Left ventricle myocardium inferior (tissue), 1 donor: Measurements from ENCODE around the gene LARP1. TPM values are rescaled to one million over a fixed set of nuclear protein-coding genes. Genes with fewer than 3 reads are reported as not detected.

Experiments used
- DNase-seq: peaks from one replicate; pipeline ENCODE4 v3.0.0-alpha.2; 2020
- H3K27ac ChIP-seq: fragments of 200-600 bp; replicated peaks from 2 replicates; pipeline ENCODE4 v1.8.0; 2021
- H3K27me3 ChIP-seq: fragments of 200-600 bp; 2 replicates; pipeline ENCODE4 v1.8.0; 2021; ENCODE audit warnings: low read depth
- H3K36me3 ChIP-seq: fragments of 200-600 bp; 2 replicates; pipeline ENCODE4 v1.8.0; 2021
- H3K4me1 ChIP-seq: fragments of 200-600 bp; 2 replicates; pipeline ENCODE4 v1.8.0; 2021
- H3K4me3 ChIP-seq: fragments of 200-600 bp; 2 replicates; pipeline ENCODE4 v1.8.0; 2021; ENCODE audit warnings: mild to moderate bottlenecking, moderate library complexity
- H3K9me3 ChIP-seq: fragments of 200-600 bp; replicated peaks from 2 replicates; pipeline ENCODE4 v1.8.0; 2021
- intact Hi-C: fragments of 100-400 bp; cut with micrococcal nuclease; formaldehyde crosslinking; loops from one replicate; pipeline ENCODE4 v1.11.0; 2022
- total RNA-seq: library from RNA; stranded (reverse); fragmentation: NEBNext Ultra II Directional; extraction: Animal tissue kit (Norgen Biotek cat#: 25700); gene quantifications from one replicate; pipeline ENCODE4 v1.2.1, GENCODE V29; 2021
- TF ChIP-seq, protein P1 (sequence below): fragments of 200-600 bp; IDR thresholded peaks from 2 replicates; pipeline ENCODE4 v1.8.0; 2021; ENCODE audit warnings: antibody characterized with exemption, mild to moderate bottlenecking, borderline replicate concordance
- donor health status: DM: no; HTN: yes; CAD: no; lungs with severe emphysema.

LARP1 gene
- total RNA-seq, 1 donor from 2014 or later = 148 TPM

- intact Hi-C loops = loop anchor here (5.0 kb wide), 1 partner anchor 160 kb away; no protein-coding TSS in a partner anchor
- Histone ChIP-seq H3K9me3 (no peaks in the 10 kb centered on the region), H3K36me3 (peaks cover 93% of the 10 kb centered on the region), H3K4me1 (peaks cover 22% of the 10 kb centered on the region), H3K27me3 (no peaks in the 10 kb centered on the region), H3K27ac (peak overlapping the region; percentile 5), H3K4me3 (no peak overlapping the region)
- peak; percentile 44 for DNase-seq
- TF ChIP-seq, protein P1, sequence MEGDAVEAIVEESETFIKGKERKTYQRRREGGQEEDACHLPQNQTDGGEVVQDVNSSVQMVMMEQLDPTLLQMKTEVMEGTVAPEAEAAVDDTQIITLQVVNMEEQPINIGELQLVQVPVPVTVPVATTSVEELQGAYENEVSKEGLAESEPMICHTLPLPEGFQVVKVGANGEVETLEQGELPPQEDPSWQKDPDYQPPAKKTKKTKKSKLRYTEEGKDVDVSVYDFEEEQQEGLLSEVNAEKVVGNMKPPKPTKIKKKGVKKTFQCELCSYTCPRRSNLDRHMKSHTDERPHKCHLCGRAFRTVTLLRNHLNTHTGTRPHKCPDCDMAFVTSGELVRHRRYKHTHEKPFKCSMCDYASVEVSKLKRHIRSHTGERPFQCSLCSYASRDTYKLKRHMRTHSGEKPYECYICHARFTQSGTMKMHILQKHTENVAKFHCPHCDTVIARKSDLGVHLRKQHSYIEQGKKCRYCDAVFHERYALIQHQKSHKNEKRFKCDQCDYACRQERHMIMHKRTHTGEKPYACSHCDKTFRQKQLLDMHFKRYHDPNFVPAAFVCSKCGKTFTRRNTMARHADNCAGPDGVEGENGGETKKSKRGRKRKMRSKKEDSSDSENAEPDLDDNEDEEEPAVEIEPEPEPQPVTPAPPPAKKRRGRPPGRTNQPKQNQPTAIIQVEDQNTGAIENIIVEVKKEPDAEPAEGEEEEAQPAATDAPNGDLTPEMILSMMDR = peak; percentile 95
Measured at GRCh38 chr5:154811653-154812465, 56.7 kb downstream of the LARP1 start.

- DNase-seq = no peak
- H3K4me1 ChIP-seq = peaks cover 31% of the 10 kb centered on the region
- no peak overlapping the region for H3K4me3 ChIP-seq
- H3K36me3 ChIP-seq = peaks cover 93% of the 10 kb centered on the region
- intact Hi-C loops = loop anchor here (5.0 kb wide), 1 partner anchor 161 kb away; no protein-coding TSS in a partner anchor
- no peak overlapping the region for H3K27ac ChIP-seq
- no peaks in the 10 kb centered on the region for H3K9me3 ChIP-seq
- no peaks in the 10 kb centered on the region for H3K27me3 ChIP-seq
- TF ChIP-seq, protein P1 = no peak
Measured at GRCh38 chr5:154813158-154813557, 58.0 kb downstream of the LARP1 start.

DNA sequence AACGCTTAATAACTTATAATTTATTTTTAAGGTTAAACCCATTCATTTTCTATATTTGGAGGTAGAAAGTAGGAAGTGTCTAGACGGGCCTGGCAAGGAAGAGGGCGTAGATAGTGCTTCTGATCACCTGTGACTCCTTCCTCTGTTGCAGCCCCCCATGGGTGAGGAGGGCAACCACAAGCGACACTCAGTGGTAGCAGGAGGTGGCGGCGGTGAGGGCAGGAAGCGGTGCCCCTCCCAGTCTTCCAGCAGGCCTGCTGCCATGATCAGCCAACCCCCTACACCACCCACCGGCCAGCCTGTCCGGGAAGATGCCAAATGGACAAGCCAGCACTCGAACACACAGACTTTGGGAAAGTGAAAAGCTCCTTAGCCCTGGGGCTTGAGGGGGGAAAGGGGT, 58.6 kb downstream of the LARP1 start:
- H3K9me3 ChIP-seq = no peaks in the 10 kb centered on the region
- H3K4me1 ChIP-seq = peaks cover 37% of the 10 kb centered on the region
- no peaks in the 10 kb centered on the region for H3K27me3 ChIP-seq
- intact Hi-C loops = loop anchor here (5.0 kb wide), 1 partner anchor 161 kb away; no protein-coding TSS in a partner anchor
- TF ChIP-seq, protein P1 = no peak
- H3K27ac ChIP-seq = no peak overlapping the region
- H3K4me3 ChIP-seq = no peak overlapping the region
- no peak for DNase-seq
- H3K36me3 ChIP-seq = peaks cover 89% of the 10 kb centered on the region

DNA sequence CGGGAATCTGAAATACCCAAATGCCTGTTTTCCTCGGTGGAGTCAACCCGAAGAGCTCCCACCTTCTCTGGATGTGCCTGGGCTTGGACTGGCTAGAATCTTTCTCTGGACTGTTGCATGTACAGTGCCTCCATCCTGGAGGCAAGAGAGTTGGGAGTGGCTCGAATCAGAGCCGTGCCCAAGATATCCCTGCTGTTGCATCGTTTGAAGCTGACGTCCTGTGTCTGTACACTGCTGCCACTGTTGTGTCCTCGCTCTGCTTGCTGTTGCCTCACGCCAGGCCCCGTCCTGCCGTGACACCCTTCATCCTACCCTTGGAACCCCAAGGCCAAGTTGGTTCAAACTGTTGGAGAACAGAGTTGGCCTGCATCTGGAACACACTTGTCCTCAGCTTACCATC, 59.8 kb downstream of the LARP1 start:
- intact Hi-C loops = no loop called here
- TF ChIP-seq, protein P1 = no peak
- Histone ChIP-seq H3K9me3 (no peaks in the 10 kb centered on the region), H3K27ac (no peak overlapping the region), H3K36me3 (peaks cover 85% of the 10 kb centered on the region), H3K4me3 (no peak overlapping the region), H3K4me1 (peaks cover 45% of the 10 kb centered on the region), H3K27me3 (no peaks in the 10 kb centered on the region)
- no peak for DNase-seq

GRCh38 chr5:154815684-154816247, 60.6 kb downstream of the LARP1 start:
- intact Hi-C loops = no loop called here
- H3K27ac ChIP-seq = peak overlapping the region; percentile 53
- no peaks in the 10 kb centered on the region for H3K9me3 ChIP-seq
- DNase-seq = no peak
- H3K4me3 ChIP-seq = no peak overlapping the region
- H3K36me3 ChIP-seq = peaks cover 85% of the 10 kb centered on the region
- H3K27me3 ChIP-seq = no peaks in the 10 kb centered on the region
- TF ChIP-seq, protein P1 = no peak
- H3K4me1 ChIP-seq = peaks cover 45% of the 10 kb centered on the region
